Upper lobe of left lung (tissue), 4 donors: Measurements from ENCODE around the gene VAV2.

Source experiments
- EP300 ChIP-seq, 4 donors: sonication (generic); formaldehyde crosslinking; IDR thresholded peaks; one replicate each; pipeline ENCODE4 v1.5.1; 2017; ENCODE audit warnings: antibody characterized with exemption in 4 of 4, control low read depth in 2 of 4
- POLR2AphosphoS5 ChIP-seq, 2 donors: sonication (generic); formaldehyde crosslinking; IDR thresholded peaks; one replicate each; pipeline ENCODE4 v1.5.1; 2017; ENCODE audit warnings: antibody characterized with exemption in 2 of 2
- TF ChIP-seq, protein P1 (sequence below), 6 experiments: fragments of 450-650 bp in 4 of 6; fragments of 200-600 bp in 2 of 6; sonication (generic) in 2 of 6; IDR thresholded peaks; one replicate each; pipeline ENCODE4 v1.5.1; 2016 to 2019; ENCODE audit warnings: antibody characterized with exemption in 6 of 6

- TF ChIP-seq, protein P1, sequence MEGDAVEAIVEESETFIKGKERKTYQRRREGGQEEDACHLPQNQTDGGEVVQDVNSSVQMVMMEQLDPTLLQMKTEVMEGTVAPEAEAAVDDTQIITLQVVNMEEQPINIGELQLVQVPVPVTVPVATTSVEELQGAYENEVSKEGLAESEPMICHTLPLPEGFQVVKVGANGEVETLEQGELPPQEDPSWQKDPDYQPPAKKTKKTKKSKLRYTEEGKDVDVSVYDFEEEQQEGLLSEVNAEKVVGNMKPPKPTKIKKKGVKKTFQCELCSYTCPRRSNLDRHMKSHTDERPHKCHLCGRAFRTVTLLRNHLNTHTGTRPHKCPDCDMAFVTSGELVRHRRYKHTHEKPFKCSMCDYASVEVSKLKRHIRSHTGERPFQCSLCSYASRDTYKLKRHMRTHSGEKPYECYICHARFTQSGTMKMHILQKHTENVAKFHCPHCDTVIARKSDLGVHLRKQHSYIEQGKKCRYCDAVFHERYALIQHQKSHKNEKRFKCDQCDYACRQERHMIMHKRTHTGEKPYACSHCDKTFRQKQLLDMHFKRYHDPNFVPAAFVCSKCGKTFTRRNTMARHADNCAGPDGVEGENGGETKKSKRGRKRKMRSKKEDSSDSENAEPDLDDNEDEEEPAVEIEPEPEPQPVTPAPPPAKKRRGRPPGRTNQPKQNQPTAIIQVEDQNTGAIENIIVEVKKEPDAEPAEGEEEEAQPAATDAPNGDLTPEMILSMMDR (IDR thresholded peaks at IDR 0.05) = no peak
- TF ChIP-seq EP300 (IDR thresholded peaks at IDR 0.05) = no peak
- no peak for TF ChIP-seq POLR2AphosphoS5 (IDR thresholded peaks at IDR 0.05)
These were observed 159.2 kb downstream of the VAV2 start for GRCh38 chr9:133832877-133833276.
